Cardiac septum (tissue), 1 donor: Measurements from ENCODE around the gene CLIC3. TPM values are rescaled to one million over a fixed set of nuclear protein-coding genes. Genes with fewer than 3 reads are reported as not detected.

Experiments
- DNase-seq: peaks from one replicate; pipeline ENCODE4 v3.0.0-alpha.2; 2020; ENCODE audit warnings: low spot score
- intact Hi-C: fragments of 100-400 bp; cut with DNase I; formaldehyde crosslinking; loops from one replicate; pipeline ENCODE4 v1.14.0; 2022
- total RNA-seq: library from RNA; stranded (reverse); fragmentation: NEBNext Ultra II Directional; extraction: Animal tissue kit (Norgen Biotek cat#: 25700); gene quantifications from one replicate; pipeline ENCODE4 v1.2.1, GENCODE V29; 2021
- donor health status: DM: no; HTN: no; CAD: no.

The CLIC3 gene
- total RNA-seq, 1 donor from 2014 or later, result 12.9 TPM

DNA sequence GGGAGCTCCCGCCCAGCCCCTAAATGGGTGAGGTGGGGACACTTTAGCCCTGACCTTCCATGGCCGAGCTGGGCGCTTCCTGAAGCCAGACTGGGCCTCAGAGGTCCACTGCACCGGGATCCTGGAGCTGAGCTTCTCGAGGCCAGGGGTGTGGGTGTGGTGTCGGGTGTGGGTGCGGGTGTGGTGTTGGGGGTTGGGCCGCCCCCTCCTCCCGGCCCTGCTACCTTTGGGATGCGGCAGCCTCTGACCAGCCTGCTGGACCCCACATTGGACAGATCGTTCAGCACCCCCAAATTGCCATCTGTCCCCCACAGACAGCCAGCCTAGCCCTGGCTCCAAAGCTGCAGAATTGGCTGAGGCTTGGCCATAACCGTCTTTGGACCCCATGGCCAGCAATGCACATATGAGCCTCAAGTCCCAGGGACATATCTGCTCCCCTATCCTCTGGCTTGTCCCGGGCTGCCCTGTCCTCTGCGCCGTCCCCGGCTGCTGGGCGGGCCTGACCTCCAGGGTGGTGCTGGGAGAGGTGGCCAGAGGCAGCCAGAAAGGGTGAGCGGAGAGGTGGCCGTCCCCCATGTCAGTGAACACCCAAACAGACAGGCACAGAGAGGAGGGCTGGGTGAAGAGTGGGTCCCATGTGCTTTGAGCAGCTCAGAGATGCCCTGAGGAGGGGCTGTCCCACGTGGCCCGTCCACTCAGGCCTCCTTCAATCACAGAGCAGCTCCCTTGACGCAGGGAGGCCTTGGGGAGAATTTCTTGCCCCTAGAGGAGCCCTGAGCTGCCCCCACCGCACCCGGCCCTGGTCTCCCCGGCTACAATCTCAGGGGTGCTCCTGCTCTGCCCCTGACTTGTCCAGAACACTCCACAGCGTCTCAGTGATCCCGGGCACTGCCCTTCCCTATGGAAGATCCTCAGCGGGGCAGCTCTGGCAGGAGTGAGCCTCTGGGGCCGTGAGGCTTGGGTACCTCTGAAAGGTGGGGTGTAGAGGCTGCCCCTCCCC, 22.4 kb downstream of the CLIC3 start:
- no peak for DNase-seq
- intact Hi-C loops, result loop anchor here (2.0 kb wide), 1 partner anchor 21 kb away; the partner anchor contains the start of gene LCN12

DNA sequence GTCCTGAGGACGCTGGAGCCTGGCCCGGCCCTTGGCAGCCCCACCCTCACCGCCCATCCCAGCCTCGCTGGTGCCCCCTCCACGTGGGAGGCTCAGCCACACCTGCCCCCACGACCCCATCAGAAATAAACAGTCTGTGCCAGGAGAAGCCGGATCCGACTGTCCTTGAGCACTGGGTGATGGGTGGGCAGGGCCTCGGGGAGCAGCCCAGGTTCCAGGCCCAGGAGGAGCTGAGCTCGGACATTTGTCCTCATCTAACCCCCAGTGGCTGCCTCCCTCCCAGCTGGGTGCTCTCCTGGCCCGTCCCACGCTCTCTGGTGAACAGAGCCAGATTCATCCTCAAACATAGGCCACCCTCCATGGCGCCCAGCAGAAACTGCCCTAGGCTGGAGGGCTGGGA, 23.6 kb downstream of the CLIC3 start:
- DNase-seq, result no peak
- intact Hi-C loops, result no loop called here

DNA sequence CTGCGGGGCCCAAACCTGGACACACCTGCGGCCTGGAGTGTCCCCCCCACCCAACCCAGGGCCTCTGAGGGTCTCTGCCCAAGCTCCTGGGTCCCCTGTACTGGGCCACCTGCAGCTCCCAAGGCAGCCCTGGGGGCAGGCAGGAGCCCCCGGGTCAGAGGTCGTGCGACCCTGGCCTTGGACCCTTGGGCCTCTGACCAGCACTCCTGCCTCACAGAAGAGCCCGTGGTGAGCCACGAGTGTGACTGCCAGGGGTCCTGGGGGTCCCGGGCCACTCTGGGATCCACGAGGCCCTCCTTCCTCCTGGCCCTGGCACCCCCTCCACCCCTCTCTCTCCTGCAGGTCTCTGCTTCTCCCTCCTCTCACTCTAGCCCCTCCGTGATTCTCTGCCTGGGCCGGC, 24.0 kb downstream of the CLIC3 start:
- intact Hi-C loops, result no loop called here
- DNase-seq, result no peak

DNA sequence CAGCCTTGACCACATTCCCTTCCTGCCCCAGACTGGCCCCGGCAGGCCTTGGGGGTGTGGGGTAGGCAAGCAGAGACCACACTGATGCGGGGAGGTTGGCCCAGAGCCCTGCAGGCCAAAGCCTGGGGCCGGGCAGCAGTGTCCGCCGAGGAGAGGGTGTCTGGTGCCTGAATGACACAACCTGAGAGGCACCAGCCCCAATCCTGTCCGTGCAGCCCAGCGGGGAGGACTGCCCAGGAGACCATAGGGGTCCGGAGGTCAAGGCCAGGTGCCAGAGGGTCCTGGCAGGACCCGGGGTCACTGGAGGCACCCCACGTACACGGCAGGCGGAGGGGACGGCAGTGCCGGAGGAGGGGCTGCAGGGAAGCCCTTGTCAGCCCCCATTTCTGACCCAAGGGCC, 24.6 kb downstream of the CLIC3 start:
- no peak for DNase-seq
- intact Hi-C loops, result no loop called here

DNA sequence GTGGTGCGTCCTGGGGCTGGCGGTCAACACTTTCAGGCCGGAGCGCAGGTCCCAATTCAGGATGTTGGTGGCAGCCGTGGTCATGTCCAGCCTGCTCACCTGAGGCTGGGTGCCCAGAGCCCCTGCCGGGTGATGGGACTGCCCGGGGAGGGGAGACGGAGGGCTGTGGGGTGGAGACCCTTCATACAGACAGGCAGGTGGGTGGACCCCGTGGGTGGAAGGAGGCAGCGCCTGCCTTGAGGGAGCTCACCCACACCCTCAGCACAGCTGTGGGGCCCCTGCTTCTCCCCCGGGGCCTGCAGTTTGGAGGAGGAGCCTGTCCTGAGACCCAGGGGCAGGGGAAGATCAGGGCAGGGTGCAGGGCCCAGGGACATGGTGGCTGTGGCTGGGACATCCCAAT, 26.0 kb downstream of the CLIC3 start:
- no peak for DNase-seq
- intact Hi-C loops, result no loop called here

DNA sequence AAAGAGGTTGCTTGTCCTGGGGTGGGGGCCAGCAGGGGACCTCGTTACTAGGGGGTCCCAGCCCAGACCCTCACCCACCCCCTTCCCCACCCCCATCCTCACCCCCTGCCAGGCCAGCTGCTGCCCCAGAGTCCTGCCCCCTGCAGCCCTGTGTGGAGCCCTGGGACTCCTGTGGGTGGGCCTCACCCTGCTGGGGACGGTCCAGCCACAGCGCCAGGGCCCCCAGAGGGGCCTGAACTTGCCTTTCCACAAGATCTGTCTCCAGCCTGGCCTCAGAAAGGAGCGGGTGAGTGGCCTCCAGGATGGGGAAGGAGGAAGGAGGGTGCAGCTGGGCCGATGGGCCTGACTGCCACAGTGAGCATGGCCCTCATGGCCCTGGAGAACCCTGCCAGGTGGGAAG, 26.6 kb downstream of the CLIC3 start:
- intact Hi-C loops, result no loop called here

DNA sequence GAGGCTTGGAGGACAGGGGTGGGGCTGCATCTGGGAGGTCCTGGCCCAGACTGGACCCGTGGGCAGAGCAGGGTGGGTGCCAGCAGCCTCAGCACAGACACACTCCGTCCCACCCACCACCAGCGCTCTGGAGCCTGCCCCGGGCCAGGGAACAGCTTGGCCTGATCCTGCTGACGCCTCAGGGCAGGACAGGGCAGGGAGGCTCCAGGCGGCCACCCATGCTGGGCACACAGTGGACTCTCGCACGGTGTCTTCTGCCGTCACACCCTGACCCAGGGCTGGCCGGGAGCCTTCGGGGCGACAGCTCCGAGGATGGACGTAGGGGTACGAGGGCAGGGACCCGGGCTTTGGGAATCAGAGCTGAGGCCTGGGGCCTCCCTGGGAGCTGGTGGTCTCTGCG, 27.2 kb downstream of the CLIC3 start:
- intact Hi-C loops, result no loop called here
- no peak for DNase-seq

More for the DNA sequence above, 26.6 kb downstream of the CLIC3 start:
- no peak for DNase-seq

DNA sequence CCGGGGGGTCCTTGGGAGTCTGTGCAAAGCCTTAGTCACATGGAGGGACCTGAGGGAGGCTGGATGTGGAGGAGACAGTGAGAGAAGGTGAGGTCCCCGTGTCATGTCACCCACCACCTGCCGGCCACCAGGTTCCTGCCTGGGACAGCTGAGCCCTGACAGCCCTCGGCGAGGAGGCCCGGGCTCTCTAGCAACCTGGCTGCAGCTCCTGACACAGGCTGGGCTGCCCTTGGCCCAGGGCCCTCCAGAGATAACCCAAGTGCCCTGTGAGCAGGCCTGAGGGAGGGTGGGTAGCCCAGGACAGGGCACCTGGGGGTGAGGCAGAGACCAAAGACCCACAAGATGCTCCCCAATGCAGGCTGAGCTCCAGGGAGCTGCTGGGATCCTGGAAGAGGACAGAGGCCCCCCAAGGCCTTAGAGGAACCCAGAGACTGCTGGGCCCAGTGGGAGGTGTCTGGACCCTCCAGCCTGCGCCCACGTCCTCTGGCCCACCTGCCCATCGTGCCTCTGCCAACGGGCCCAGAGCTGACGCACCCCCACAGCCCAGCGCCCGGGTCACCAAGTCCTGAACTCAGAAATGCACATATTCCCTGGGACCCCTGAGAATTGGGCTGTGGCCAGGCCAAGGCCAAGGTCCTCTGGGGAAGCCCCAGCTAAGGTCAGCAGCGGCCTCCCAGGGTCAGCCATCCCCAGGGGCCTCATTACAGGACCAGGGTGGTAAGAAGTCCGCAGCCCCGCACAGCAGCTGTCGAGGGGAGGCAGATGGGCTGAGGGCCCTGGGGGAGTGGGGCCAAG, 27.8 kb downstream of the CLIC3 start:
- intact Hi-C loops, result no loop called here
- no peak for DNase-seq

DNA sequence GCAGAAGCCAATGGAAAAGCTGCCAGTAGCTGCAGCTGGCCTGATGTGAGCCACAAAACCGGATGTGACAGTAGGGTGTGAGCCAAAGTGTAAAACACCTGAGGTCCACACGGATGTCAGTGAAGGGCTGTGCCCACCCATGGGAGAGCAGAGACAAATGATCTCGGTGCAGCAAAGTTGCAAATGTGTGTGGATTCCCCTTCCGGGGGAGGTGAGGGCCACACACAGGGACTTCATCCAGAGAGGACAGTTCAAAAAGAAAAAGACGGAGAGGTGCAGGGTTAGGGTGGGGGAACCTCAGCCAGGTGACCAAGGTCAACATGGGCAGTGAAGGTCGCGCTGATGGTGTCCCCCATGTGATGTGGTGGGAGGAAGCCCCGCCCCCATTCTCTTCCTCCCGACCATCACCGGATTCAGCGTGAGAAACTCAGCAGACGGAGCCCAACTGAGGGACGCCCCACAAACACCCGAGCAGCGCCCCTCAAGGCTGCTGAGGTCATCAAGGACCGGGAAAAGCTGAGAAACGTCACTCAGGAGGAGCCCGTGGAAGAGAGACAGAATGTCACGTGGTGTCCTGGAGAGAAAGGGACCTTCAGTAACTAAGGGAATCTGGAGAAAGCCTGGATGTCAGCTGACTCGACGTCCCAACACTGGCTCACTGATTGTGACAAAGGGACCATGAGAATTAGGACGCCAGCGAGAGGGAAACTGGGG, 30.4 kb downstream of the CLIC3 start:
- intact Hi-C loops, result no loop called here
- DNase-seq, result no peak

DNA sequence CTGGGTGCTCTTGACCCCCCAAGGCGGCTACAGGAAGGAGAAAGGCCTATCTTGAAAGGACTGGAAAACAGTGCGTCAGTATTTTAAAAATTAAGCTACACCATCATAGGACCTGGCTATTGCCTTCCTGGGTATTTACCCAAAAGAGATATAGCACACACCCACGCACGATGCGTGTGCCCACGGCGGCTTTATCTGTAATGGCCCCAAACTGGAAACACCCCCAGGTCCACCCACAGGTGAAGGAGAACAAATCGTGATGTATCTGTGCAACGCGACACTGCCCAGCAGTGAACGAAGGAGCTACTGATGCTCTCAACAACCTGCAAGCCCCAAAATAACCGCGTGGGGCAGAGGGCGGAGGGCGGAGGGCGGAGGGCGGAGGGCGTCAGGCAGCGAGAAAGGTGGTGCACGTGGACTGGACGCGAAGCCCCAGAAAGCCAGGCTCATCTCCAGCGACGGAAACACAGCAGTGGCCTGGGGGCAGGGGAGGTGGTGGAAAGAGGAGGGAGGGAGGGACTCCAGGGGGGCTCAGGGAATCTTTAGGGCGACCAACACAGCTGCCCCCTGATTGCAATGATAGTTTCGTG, 31.4 kb downstream of the CLIC3 start:
- intact Hi-C loops, result no loop called here
- DNase-seq, result no peak

DNA sequence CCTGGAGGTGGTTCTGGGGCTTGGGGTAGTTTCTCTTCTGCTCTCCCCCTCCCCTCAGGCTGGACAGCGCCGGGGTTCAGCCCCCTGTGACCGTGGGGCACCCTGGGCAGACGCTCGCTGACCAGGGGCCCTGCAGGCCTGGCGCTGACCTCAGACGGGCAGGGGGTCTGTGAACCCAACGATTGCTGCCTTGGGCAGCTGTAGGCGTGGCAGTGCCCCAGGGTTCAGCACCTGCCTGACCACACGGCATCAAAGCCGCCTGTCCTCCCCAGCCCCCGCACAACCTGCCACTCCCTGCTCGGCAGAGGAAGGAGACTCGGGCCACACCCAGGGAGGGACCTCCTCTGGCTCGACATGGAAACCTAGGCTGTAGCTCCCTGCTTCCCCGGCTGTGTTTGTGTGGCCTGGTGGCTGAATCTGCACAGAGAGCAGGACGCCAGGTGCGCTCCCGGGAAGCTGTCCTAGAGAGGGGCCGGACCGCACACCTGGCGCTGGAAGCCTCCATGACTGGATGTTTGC, 32.1 kb downstream of the CLIC3 start:
- intact Hi-C loops, result no loop called here
- DNase-seq, result no peak

DNA sequence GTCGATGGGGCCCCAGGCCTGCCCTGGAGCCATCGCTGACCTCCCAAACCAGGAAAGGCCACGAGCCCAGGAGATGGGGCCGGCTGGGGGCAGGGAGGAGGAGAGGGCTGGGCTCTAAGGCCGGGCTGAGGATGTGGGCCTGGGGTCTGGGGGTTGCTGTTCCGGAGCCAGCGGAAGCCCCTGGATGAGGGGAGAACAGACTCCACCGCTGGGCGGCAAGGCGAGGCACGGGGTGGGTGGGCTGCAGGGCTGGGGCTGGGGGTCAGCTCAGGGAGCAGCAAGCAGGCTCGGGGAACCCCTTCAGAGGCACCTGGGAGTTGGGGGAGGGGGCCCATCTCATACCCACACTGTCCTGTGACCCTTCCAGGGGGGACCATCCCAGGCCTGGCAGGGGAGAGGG, 32.6 kb downstream of the CLIC3 start:
- intact Hi-C loops, result no loop called here
- DNase-seq, result no peak

DNA sequence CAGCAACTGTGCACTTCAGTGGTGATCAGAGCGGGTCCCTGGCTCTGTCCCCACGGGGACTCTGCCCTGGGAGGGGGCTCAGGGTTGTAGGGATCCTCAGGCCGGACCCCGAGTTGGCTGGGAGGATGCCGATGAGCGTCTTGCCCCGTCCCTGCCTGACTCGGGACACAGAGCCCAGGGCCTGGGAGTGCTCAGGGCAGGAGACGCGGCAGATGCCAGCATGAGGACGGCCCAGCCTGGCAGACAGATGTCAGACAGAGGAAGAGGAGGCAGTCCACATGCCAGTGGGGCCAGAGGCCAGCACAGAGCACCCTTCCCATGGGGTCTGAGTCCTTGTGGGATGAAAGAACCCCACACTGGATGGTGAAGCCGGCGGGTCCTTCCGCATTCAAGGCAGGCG, 33.0 kb downstream of the CLIC3 start:
- intact Hi-C loops, result no loop called here
- no peak for DNase-seq

DNA sequence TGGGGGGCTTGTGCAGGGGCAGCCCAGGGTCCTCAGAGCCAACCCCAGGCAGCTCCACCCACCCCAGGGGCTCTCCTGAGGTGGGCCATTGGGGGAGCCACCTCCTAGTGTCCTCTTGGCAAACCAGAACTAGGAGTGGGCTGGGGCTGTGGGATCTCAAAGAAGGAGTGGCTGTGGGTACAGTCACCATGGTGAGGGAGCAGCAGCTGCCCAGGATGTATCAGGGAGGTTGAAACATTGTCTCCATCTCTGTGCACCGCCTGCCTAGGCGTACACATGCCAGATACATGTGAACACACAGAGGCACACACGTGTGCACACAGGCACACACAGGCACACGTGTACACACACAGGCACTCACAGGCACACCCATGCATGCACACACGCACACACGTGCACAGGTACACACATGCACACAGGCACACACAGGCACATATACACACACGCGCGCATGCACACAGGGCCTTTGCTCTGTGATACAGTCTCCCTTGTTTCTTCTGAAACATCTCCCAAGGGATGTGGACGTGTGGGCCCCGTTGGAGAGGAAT, 33.6 kb downstream of the CLIC3 start:
- intact Hi-C loops, result no loop called here
- DNase-seq, result no peak

DNA sequence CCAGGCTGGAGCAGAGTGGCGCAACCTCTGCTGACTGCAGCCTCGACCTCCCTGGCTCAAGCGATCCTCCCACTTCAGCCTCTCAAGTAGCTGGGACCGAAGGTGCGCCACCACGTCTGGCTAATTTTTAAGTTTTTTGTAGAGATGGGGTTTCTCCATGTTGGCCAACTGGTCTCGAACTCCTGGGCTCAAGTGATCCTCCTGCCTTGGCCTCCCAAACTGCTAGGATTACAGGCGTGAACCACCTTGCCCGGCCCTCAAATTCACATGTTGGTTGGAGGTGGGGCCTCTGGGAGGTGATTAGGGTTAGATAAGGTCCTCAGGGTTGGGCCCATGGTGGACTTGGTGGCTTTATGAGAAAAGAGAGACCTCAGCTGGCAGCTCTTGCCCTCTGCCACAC, 34.2 kb downstream of the CLIC3 start:
- intact Hi-C loops, result no loop called here
- DNase-seq, result no peak

DNA sequence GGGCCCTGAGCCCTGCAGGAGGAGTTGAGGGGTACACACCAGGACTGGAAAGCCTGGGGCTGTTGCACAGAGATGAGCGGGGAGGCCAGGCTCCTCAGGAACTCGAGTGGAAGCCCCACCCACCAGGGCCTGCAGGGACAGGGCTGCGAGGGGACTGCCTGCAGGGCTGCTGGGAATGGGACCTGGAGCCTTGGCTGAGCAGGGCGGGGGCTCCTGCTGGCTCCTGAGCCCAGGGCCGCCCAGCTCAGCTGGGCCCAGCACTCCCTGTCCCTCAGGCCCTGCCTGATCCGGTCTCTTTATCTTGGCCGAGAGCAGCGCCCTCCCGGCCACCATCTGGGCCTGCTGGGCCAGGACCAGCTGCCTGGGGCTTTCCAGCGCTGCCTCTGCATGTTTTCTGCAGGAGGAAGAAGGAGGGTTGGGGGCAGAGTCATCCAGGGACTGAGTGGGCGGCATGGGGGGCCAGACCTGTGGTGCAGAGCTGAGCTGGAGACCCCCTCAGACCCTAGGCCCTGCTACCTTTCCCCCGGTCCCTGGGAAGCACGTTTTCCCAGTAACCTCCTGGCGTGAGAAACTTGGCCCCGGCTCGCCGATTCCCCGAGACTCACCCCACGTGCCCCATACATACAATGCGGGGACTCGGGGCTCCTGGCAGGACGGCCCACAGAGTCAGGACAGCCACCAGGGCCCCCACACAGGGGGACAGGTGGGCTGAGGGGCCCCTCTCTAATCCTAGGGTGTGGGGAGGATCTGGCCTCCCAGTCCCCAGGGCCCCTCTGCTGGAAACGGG, 34.9 kb downstream of the CLIC3 start:
- intact Hi-C loops, result no loop called here
- DNase-seq, result no peak

DNA sequence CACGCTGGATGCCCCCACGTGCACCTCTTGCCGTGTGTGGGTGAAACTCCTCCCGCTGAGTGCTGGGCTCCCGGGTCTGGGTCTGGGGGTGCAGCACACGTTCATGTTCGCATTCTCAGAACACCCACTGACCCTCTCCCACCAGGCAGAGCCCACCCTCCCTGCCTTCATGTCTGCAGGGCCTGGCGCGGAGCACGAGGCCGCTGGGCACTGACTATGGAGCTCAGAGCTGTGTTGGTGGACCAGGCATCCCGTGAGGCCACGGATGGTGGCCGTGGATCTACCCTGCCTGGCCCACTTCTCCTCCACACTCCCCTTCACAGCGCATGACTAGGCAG, 35.5 kb downstream of the CLIC3 start:
- intact Hi-C loops, result no loop called here
- DNase-seq, result no peak

DNA sequence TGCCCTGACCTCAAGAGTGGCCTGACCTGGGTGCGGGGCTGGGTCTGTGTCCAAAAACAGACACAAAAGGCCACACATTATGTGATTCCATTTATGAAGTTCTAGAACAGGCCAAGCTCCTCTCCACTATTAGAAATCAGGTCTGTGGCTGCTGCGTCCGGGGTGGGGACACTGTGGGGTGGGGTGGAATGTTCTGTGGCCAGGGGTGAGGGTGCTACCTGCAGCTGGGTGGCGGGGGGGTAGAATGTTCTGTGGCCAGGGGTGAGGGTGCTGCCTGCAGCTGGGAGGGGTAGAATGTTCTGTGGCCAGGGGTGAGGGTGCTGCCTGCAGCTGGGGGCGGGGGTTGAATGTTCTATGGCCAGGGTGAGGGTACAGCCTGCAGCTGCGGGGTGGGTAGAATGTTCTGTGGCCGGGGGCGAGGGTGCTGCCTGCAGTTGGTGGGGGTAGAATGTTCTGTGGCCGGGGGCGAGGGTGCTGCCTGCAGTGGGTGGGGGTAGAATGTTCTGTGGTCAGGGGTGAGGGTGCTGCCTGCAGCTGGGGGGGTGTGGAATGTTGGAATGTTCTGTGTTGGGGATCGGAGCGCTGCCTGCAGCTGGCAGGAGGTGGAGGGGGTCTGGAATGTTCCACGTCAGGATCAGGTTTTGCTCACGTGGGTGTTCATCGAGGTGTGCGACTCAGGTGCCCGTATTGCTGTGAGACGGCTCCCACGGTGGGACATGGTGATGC, 36.0 kb downstream of the CLIC3 start:
- no peak for DNase-seq
- intact Hi-C loops, result no loop called here
